SK-N-SH treated with all-trans-retinoic acid at 6 μM for 48 hours (cell line): ENCODE data around the gene BRF1.

Experiments used
- GLIS3 ChIP-seq: fragments of 250-450 bp; sonication (Bioruptor Pico); IDR thresholded peaks from 2 replicates; pipeline ENCODE4 v1.5.0; 2020; ENCODE audit warnings: mild to moderate bottlenecking, moderate library complexity
- TSHZ2 ChIP-seq: fragments of 250-450 bp; sonication (Bioruptor Pico); IDR thresholded peaks from 2 replicates; pipeline ENCODE4 v1.5.0; 2020; ENCODE audit warnings: mild to moderate bottlenecking, moderate library complexity
- ZFP3 ChIP-seq: fragments of 250-450 bp; sonication (Bioruptor Pico); IDR thresholded peaks from 2 replicates; pipeline ENCODE4 v1.5.0; 2020; ENCODE audit warnings: mild to moderate bottlenecking, moderate library complexity

- no peak for TF ChIP-seq GLIS3 (CRISPR knock-in tag)
- no peak for TF ChIP-seq ZFP3 (CRISPR knock-in tag)
- no peak for TF ChIP-seq TSHZ2
Observed at GRCh38 chr14:105181549-105182295, 119.1 kb downstream of the BRF1 start.
